ENCODE results near the gene CERT1.

Gene CERT1

DNA sequence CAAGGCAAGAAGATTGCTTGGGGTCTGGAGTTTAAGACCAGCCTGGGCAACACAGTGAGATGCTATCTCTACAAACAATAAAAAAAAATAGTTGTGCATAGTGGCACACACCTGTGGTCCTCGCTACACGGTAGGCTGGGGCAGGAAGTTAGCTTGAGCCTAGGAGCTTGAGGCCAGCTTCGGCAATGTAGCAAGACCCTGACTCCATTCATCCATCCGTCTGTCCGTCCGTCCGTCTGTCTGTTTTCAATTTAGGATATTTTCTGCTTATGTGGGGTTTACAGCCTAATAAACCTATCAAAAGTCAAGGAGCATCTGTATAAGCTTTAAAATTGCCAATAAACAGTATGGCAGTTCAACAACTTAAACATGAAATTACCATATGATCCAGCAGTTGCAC lies 154.7 kb downstream of the CERT1 start:
- DNase-seq (ENCODE audit: extremely low read depth, low read depth), result no peak
- TF ChIP-seq, protein P1, sequence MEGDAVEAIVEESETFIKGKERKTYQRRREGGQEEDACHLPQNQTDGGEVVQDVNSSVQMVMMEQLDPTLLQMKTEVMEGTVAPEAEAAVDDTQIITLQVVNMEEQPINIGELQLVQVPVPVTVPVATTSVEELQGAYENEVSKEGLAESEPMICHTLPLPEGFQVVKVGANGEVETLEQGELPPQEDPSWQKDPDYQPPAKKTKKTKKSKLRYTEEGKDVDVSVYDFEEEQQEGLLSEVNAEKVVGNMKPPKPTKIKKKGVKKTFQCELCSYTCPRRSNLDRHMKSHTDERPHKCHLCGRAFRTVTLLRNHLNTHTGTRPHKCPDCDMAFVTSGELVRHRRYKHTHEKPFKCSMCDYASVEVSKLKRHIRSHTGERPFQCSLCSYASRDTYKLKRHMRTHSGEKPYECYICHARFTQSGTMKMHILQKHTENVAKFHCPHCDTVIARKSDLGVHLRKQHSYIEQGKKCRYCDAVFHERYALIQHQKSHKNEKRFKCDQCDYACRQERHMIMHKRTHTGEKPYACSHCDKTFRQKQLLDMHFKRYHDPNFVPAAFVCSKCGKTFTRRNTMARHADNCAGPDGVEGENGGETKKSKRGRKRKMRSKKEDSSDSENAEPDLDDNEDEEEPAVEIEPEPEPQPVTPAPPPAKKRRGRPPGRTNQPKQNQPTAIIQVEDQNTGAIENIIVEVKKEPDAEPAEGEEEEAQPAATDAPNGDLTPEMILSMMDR (IDR thresholded peaks at IDR 0.05; ENCODE audit: low read depth, low read length, missing control alignments), result no peak
- no peak overlapping the region for H3K4me3 ChIP-seq (replicated peaks; ENCODE audit: low read depth, low read length)

DNA sequence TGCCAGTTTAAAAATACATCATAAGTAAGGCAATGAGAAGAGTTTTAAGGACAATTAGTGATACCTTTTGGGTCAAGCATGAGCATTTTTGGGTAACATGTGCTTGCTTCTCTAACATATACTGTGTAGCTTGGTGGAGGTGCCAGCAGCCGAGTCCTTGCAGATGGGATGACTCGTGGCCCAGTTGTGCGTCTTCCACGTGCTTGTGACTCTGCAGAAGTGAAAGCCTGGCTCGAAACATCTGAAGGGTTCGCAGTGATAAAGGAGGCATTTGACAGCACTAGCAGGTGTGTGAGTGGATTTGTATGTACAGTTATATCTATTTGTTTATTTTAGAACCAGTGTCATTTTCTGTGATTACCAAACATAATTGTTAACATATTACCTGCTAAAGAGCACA lies 156.2 kb downstream of the CERT1 start:
- TF ChIP-seq, protein P1 (IDR thresholded peaks at IDR 0.05; ENCODE audit: low read depth, low read length, missing control alignments), result no peak
- DNase-seq (ENCODE audit: extremely low read depth, low read depth), result no peak
- H3K4me3 ChIP-seq (replicated peaks; ENCODE audit: low read depth, low read length), result no peak overlapping the region

DNA sequence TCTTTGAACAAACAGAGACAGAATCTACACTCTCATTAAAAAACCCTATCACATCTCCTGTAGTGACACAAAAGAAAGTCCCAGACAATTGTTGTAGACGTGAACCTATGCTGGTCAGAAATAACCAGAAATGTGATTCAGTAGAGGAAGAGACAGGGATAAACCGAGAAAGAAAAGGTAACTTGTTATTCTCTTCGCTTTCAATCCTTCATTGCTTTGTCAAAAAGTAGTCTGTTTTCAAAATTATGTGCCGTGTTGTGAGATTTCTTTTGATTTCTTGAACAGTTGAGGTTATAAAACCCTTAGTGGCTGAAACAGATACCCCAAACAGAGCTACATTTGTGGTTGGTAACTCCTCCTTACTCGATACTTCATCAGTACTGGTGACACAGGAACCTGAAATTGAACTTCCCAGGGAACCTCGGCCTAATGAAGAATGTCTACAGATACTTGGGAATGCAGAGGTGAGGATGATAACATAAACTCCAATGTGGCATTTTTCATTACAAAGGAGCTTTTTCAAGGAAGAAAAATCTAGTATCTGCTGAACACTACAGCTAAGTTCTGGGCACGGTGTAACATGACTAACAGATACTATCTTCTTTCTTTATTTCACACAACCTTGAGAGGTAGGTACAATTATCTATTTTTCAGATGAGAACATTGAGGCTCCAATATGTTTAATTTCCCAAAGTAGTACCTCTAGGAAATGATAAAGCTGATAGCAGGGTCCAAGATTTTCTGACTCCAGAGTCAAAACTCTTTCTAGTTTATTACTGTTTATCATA lies 160.1 kb downstream of the CERT1 start:
- no peak overlapping the region for H3K4me3 ChIP-seq (replicated peaks; ENCODE audit: low read depth, low read length)
- TF ChIP-seq, protein P1 (IDR thresholded peaks at IDR 0.05; ENCODE audit: low read depth, low read length, missing control alignments), result no peak
- no peak for DNase-seq (ENCODE audit: extremely low read depth, low read depth)

DNA sequence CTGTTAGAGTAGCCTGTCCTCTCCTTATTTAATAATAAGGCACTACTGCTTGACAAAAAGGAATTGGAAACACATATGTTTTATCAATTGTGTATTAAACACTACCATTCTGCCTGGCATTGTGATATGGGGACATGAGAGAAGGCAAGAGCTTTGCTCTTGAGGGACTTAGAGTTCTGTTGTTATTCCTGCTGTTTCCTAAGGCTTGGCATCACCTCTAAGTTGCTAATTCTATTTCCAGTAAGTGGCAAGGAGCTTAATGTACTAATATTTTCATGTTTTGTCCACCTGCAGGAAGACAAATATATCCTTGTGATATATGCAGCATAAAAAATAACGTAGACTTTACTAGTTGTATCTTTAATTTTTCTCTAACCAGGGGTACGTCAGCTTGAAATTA lies 161.8 kb downstream of the CERT1 start:
- TF ChIP-seq, protein P1 (IDR thresholded peaks at IDR 0.05; ENCODE audit: low read depth, low read length, missing control alignments), result no peak
- no peak overlapping the region for H3K4me3 ChIP-seq (replicated peaks; ENCODE audit: low read depth, low read length)
- no peak for DNase-seq (ENCODE audit: extremely low read depth, low read depth)

DNA sequence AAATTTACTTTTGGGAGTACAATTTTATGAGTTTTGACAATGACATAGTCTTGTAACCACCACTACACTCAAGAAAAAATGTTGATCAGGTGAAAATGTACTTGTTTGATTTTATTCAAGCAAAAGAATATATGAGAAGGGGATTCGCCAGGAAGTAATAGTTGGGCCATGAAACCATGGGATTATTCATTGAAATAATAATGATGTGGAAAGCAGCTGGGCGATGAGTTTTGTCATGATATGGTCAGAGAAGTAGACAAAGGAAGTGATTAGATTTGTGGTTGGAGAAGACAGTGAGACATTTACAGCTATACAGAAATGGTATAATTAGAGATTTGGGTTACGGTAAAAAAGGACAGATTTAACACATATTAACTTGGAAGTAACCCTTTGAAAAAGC lies 163.2 kb downstream of the CERT1 start:
- TF ChIP-seq, protein P1 (IDR thresholded peaks at IDR 0.05; ENCODE audit: low read depth, low read length, missing control alignments), result no peak
- no peak overlapping the region for H3K4me3 ChIP-seq (replicated peaks; ENCODE audit: low read depth, low read length)
- no peak for DNase-seq (ENCODE audit: extremely low read depth, low read depth)

DNA sequence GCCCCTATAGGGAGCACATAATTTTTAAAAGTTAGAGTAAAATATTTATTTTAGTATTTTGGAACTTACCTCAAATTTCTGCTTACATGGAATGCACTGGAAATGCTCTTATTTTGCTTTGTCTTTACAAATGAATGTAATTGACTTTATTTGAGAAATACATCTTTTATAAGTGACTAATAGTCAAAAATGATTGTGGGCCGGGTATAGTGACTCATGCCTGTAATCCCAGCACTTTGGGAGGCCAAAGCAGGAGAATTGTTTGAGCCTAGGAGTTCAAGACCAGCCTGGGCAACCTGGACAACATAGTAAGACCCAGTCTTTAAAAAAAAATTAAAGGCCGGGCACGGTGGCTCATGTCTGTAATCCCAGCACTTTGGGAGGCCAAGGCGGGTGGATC lies 168.6 kb downstream of the CERT1 start:
- no peak for DNase-seq (ENCODE audit: extremely low read depth, low read depth)
- TF ChIP-seq, protein P1 (IDR thresholded peaks at IDR 0.05; ENCODE audit: low read depth, low read length, missing control alignments), result no peak
- no peak overlapping the region for H3K4me3 ChIP-seq (replicated peaks; ENCODE audit: low read depth, low read length)

DNA sequence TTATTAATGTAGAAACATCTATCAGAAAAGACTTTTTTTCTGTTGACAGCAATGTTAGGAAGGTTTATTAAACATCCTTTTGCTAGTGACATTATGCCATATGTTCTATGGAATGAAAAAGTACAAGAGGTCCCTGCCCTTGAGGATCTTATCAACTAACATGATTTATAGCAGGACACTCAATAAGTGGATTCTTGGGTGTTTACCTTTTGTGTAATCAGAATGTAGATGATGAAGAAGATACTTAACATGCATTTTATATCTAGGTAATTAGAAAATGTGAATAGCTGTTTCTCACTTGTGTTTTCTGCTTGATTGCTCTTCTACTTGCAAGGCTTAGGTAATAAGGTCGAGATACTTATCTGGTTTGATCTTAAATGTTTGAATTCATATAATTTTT lies 169.5 kb downstream of the CERT1 start:
- TF ChIP-seq, protein P1 (IDR thresholded peaks at IDR 0.05; ENCODE audit: low read depth, low read length, missing control alignments), result no peak
- no peak for DNase-seq (ENCODE audit: extremely low read depth, low read depth)
- no peak overlapping the region for H3K4me3 ChIP-seq (replicated peaks; ENCODE audit: low read depth, low read length)
